Measurements from ENCODE around the gene EPHA4. TPM values are rescaled to one million over a fixed set of nuclear protein-coding genes. Genes with fewer than 3 reads are reported as not detected.
A peak's percentile ranks its signal among the peaks of the same experiment; 100 is the strongest.
"Not testable (repeated sequence)": the region's sequence is repeated elsewhere in the genome, so short reads cannot be mapped to it uniquely, and the experiment has no call there.

Gene EPHA4
- polyA plus RNA-seq, 3 donors from 2014 or later = 6.7 to 18.0 (median 14.2) TPM

DNA sequence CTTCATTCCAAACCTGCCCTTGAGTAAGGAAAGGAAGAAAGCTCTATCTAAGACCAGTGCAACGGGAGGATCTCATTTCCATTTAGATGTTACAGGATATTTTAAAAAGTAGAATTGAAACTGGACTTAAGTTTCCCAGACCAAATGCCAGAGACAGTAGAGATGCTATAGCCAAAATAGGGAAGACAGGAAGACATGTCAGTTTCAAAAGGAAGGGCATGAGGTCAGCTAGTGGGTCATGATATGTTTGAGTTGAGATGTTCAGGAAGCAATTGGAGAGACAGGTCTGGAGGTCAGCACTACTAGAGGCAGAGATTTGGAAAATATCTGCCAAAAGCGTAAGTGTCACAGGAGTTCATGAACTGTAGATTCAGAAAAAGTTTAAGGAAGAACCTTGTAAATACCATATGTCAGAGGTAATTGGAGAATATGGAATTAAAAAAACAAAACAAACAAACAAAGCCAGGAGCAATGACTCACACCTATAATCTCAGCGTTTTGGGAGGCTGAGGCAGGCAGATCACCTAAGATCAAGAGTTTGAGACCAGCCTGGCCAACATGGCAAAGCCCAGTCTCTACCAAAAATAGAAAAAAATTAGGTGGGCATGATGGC lies 50.8 kb downstream of the EPHA4 start:
- H3K9me3 Mint-ChIP-seq = no peaks in the 10 kb centered on the region
- no peak overlapping the region for H3K4me3 Mint-ChIP-seq
- H3K27me3 Mint-ChIP-seq (ENCODE audit: low read depth in 3 of 3) = peaks cover 2 to 18% (median 12%) of the 10 kb centered on the region in 3 donors
- H3K4me1 Mint-ChIP-seq = peaks cover 0 to 15% of the 10 kb centered on the region in 2 donors
- peaks cover 0 to 5% (median 0%) of the 10 kb centered on the region in 3 donors for H3K36me3 Mint-ChIP-seq
- no peak for DNase-seq
- H3K27ac Mint-ChIP-seq = no peak overlapping the region

DNA sequence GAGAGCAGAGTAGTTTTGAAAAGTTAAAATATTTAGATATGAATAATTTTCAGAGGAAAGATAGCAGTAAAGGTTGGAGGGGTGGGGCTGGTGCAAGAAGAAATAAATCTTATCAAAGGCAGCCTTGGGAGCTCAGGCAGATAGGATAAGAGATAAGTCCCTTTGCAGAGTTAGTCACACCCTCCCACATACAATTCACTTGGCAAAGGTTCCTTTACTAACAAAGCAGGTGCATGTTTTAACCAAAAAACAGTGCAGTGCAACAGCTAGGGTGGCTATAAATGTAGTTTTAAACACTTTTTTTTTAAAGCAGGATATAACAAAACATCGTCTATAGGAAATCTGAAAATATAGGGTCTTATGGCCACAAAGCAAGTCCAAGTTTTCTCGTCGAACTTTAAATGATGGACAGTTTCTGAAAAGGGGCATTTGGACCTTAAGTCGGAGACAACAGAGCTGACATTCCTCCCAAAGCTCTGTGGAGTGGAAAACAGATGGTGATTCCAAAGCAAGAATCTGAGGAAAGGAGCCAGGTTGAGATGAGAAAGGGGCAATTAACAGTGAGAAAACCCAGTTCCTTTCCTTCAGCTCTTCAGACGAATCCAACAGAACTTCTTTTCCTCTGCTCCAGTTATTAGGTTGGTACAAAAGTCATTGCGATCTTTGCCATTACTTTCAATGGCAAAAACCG lies 53.0 kb downstream of the EPHA4 start:
- peaks cover 2 to 18% (median 12%) of the 10 kb centered on the region in 3 donors for H3K27me3 Mint-ChIP-seq (ENCODE audit: low read depth in 3 of 3)
- peaks cover 0 to 5% (median 0%) of the 10 kb centered on the region in 3 donors for H3K36me3 Mint-ChIP-seq
- H3K4me3 Mint-ChIP-seq = peak overlapping the region in 3 of 5 donors; percentile 44 to 65 (median 58)
- no peak overlapping the region for H3K27ac Mint-ChIP-seq
- H3K4me1 Mint-ChIP-seq = peaks cover 5 to 7% of the 10 kb centered on the region in 2 donors
- no peak for DNase-seq
- no peaks in the 10 kb centered on the region for H3K9me3 Mint-ChIP-seq

DNA sequence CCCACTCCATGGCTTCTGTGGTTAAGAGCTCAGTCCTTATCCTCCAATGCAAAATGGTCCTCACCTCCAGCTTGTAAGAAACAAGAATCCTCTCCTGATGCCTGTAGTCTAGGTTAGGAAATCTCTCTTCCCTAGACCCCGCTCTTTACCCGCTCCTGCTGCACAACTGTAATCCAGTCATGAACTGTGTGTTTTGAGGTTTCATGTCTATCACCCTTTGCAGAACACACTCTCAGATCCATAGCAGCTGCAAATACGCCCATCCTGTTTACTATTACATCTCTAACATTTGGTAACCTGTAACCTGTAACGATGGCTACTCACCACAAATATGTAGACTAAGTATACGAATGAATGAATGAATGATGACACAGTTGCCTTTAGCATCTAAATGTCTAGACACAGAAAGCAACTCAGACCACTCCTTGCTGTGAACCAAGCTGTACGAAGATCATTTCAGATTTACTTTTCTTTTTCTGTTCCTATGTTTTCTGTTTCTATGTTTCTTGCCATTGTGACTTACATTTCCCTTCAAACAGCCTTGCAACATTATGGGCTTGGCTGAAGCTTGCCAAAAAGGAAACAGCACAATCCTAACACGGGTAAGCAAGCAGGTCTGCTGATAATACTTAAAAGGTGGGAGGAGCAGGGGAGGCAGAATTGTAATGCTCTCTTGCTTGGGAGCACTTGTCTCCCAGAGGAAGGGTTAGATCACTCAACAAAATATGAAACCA lies 53.7 kb downstream of the EPHA4 start:
- Mint-ChIP-seq H3K4me1 (peaks cover 5 to 7% of the 10 kb centered on the region in 2 donors), H3K9me3 (no peaks in the 10 kb centered on the region), H3K4me3 (no peak overlapping the region), H3K27ac (no peak overlapping the region), H3K27me3 (ENCODE audit: low read depth in 3 of 3) (peaks cover 2 to 18% (median 12%) of the 10 kb centered on the region in 3 donors), H3K36me3 (peaks cover 0 to 5% (median 4%) of the 10 kb centered on the region in 3 donors)
- peak; percentile 89 to 91 (median 90) for DNase-seq

DNA sequence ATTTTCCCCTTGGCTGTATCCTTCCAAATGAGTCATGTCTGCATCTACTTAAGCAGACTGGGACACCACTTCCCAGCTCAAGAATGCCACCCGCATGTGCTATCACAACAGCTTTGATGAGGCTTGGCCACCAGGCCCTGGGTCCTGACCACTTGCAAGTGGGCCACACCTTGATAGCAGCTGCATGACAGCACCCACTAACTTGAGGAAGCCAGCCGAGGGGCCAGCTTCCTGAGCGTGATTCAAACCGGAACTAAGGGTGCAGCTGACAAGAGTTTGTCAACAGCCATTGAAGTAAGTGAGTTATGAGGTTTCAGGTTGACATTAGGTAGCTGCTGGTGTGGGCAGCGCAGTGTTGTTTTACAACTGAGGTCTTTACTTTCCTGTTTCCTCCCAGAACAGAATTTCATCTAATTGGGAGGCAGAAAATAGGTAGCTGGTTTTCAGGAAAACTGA lies 54.4 kb downstream of the EPHA4 start:
- peaks cover 0 to 5% (median 4%) of the 10 kb centered on the region in 3 donors for H3K36me3 Mint-ChIP-seq
- DNase-seq = peak; percentile 92 to 93 (median 93)
- H3K4me3 Mint-ChIP-seq = no peak overlapping the region
- peaks cover 5 to 11% of the 10 kb centered on the region in 2 donors for H3K4me1 Mint-ChIP-seq
- H3K27ac Mint-ChIP-seq = no peak overlapping the region
- no peaks in the 10 kb centered on the region for H3K9me3 Mint-ChIP-seq
- peaks cover 2 to 18% (median 12%) of the 10 kb centered on the region in 3 donors for H3K27me3 Mint-ChIP-seq (ENCODE audit: low read depth in 3 of 3)

DNA sequence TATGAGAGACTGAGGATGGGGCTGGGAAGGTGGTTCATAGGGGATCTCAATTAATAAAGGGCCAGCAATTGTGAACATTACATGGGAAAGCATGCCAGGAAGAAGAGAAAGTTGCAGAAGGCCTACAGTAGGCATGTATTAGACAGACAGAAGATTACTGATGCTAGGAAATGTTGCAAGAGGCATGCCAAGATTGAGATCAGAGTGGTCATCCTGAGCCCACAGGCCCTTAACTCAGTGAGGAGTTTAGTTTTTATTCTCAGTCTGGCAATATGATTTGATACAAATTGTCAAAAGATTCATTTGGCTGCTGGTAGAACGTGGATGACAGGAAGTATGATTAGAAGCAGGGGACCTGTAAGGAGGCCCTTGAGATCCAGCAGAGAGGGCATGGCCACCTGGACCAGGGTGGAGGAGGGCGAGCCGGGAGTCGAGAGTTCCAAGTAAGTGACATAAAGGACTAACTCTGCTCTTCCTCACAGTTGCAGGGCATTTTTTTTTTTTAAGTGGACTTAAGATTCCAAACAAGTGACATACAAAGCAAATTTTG lies 54.9 kb downstream of the EPHA4 start:
- no peak overlapping the region for H3K4me3 Mint-ChIP-seq
- peaks cover 2 to 18% (median 12%) of the 10 kb centered on the region in 3 donors for H3K27me3 Mint-ChIP-seq (ENCODE audit: low read depth in 3 of 3)
- peaks cover 7 to 16% of the 10 kb centered on the region in 2 donors for H3K4me1 Mint-ChIP-seq
- H3K9me3 Mint-ChIP-seq = no peaks in the 10 kb centered on the region
- H3K27ac Mint-ChIP-seq = no peak overlapping the region
- peaks cover 4 to 5% (median 4%) of the 10 kb centered on the region in 3 donors for H3K36me3 Mint-ChIP-seq
- DNase-seq = no peak

DNA sequence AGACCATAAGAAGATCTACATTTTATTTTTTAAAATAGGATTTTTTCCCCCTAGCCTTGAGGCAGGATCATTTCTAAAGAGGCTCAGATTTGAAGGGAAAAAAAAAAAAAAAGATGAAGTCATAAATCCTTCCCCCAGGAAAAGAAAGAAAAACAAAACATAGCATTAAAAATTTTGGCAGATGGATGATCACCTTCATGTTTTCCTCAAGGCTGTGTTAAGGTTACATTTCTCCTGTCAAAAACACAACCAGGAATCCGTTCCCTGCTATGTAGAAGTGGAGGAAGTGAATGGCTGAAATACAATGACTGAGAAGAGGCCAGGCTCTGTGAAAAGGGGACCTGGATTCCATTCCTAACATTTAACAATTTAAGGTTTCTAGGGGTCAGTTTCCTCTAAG lies 56.2 kb downstream of the EPHA4 start:
- peaks cover 2 to 14% (median 8%) of the 10 kb centered on the region in 3 donors for H3K27me3 Mint-ChIP-seq (ENCODE audit: low read depth in 3 of 3)
- H3K9me3 Mint-ChIP-seq = peaks cover 0 to 2% (median 0%) of the 10 kb centered on the region in 6 donors
- peak overlapping the region in 5 of 6 donors; percentile 19 to 85 (median 69) for H3K27ac Mint-ChIP-seq
- no peak for DNase-seq
- peaks cover 4 to 6% (median 4%) of the 10 kb centered on the region in 3 donors for H3K36me3 Mint-ChIP-seq
- peaks cover 10 to 18% of the 10 kb centered on the region in 2 donors for H3K4me1 Mint-ChIP-seq
- H3K4me3 Mint-ChIP-seq = no peak overlapping the region

DNA sequence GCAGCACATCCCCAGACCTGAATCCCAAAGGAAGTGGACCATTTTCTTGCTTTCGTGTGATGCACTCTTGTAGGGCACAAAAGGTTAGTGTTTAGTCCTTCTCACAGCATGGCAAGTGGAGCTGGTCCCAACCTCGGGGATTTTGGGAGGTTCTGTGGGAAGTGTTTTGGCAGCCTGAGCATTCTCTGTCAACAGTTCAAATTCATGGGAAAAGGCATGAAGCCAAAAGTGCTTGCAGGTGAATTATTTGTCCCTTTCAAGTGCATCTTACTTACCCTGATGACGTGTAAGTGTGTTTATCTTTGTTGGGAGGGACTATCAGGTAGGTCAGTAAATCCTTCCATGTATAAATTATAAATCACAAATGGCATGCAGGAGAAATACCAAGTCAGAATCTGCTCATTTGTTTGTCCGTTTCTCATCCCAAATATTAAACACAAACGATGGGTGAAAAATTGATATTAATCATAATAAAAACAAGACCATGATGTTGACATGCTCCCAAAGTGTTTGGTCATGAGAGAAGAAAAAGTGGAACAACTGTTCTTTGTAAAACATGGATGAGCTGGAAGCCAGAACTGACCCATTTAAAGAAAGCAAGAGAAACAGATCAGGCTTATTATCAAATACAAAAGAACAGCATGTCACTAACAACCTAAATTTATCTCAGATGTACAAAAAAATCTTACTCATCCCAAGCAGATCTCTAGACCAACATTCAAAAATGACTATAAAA lies 57.6 kb downstream of the EPHA4 start:
- H3K4me1 Mint-ChIP-seq = peaks cover 10 to 18% of the 10 kb centered on the region in 2 donors
- H3K4me3 Mint-ChIP-seq = no peak overlapping the region
- peaks cover 0 to 1% (median 0%) of the 10 kb centered on the region in 3 donors for H3K27me3 Mint-ChIP-seq (ENCODE audit: low read depth in 3 of 3)
- H3K27ac Mint-ChIP-seq = peak overlapping the region in 2 of 6 donors; percentile 71 to 85
- H3K36me3 Mint-ChIP-seq = peaks cover 4 to 11% (median 9%) of the 10 kb centered on the region in 3 donors
- no peak for DNase-seq
- peaks cover 0 to 2% (median 0%) of the 10 kb centered on the region in 6 donors for H3K9me3 Mint-ChIP-seq

DNA sequence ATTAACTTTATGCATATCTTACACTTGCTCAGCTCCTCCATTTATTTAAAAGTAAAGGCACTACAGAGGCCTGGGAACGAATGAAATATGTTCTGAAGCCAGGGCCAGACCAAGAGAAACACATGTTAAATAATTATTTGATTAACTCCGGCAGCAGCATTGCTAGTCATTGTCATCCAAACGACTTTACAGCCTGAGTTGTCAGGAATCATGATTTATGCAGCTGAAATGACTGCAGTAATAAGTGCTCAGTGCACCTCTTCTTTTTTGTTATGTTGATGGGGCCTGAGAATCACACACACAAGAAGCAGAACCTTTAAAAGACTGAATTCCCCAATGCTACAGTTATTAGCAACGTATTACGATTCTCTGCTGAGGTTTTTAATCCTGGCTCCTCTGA lies 58.9 kb downstream of the EPHA4 start:
- peaks cover 0 to 2% (median 0%) of the 10 kb centered on the region in 6 donors for H3K9me3 Mint-ChIP-seq
- no peak for DNase-seq
- peaks cover 10 to 18% of the 10 kb centered on the region in 2 donors for H3K4me1 Mint-ChIP-seq
- no peak overlapping the region for H3K4me3 Mint-ChIP-seq
- no peaks in the 10 kb centered on the region for H3K27me3 Mint-ChIP-seq (ENCODE audit: low read depth in 3 of 3)
- peak overlapping the region in 2 of 6 donors; percentile 71 to 75 for H3K27ac Mint-ChIP-seq
- H3K36me3 Mint-ChIP-seq = peaks cover 4 to 11% (median 9%) of the 10 kb centered on the region in 3 donors

DNA sequence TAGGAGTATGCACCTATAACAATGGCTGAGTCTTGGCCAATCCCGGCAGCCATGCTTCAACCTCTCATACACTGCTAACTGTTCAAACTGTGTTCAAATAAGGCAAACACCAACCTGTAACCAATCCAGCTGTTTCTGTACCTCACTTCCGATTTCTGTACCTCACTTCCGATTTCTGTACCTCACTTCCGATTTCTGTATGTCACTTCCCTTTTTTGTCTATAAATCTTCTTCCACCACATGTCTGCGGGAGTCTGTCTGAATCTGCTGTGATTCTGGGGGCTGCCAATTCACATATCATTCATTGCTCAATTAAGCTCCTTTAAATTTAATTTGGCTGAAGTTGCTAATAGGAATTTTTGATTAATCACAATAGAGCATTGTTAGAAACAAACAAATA lies 60.8 kb downstream of the EPHA4 start:
- H3K4me3 Mint-ChIP-seq; H3K27me3 Mint-ChIP-seq (ENCODE audit: low read depth in 3 of 3); DNase-seq; H3K9me3 Mint-ChIP-seq: not testable (repeated sequence)
- H3K36me3 Mint-ChIP-seq = peaks cover 4 to 12% (median 11%) of the 10 kb centered on the region in 3 donors
- peaks cover 10 to 18% of the 10 kb centered on the region in 2 donors for H3K4me1 Mint-ChIP-seq
- H3K27ac Mint-ChIP-seq = peak overlapping the region in 3 of 6 donors; percentile 14 to 88 (median 32)

DNA sequence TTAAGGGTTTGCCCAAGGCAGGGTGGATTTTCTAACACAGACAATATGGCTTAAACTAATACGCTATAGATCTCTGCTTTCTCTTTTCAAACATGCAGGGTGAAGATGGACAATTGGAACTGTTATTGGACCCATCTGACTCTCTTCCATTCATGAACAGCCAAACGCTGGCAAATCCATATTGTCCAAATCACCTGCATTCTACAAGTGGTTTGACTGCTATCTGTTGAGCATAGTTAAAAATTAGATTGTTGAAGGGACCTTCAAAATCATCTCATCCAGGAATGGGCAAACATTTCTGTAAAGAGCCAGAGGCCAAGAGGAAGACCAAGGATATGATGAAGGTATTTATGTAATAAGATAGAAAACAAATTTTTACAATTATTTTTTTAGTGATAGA lies 65.6 kb downstream of the EPHA4 start:
- Mint-ChIP-seq H3K4me3 (no peak overlapping the region), H3K9me3 (peaks cover 0 to 2% (median 0%) of the 10 kb centered on the region in 6 donors), H3K4me1 (peaks cover 37 to 41% of the 10 kb centered on the region in 2 donors), H3K27me3 (ENCODE audit: low read depth in 3 of 3) (no peaks in the 10 kb centered on the region), H3K36me3 (peaks cover 0 to 10% (median 7%) of the 10 kb centered on the region in 3 donors), H3K27ac (peak overlapping the region in 1 of 6 donors; percentile 29)
- no peak for DNase-seq

DNA sequence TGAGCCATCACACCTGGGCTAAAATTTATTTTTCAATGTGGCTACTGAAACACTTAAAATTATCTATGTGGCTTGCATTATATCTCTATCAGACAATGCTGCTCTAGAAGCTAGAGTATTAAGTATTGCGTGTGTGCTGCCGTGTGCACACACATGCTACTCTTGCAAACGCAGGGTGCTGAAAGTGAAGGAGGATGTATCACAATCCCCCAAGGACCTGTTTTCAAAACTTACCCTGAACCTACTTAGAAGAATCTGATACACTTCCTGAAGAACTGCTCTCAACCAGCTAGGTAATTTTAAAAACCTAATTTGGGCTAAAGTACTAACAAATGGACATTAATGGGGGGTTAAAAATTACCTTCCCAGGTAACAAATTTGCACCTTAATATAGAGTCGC lies 66.5 kb downstream of the EPHA4 start:
- H3K4me1 Mint-ChIP-seq = peaks cover 36 to 49% of the 10 kb centered on the region in 2 donors
- no peaks in the 10 kb centered on the region for H3K27me3 Mint-ChIP-seq (ENCODE audit: low read depth in 3 of 3)
- no peak overlapping the region for H3K4me3 Mint-ChIP-seq
- H3K9me3 Mint-ChIP-seq = no peaks in the 10 kb centered on the region
- peaks cover 1 to 10% (median 6%) of the 10 kb centered on the region in 3 donors for H3K36me3 Mint-ChIP-seq
- H3K27ac Mint-ChIP-seq = peak overlapping the region in 2 of 6 donors; percentile 24 to 48
- no peak for DNase-seq

DNA sequence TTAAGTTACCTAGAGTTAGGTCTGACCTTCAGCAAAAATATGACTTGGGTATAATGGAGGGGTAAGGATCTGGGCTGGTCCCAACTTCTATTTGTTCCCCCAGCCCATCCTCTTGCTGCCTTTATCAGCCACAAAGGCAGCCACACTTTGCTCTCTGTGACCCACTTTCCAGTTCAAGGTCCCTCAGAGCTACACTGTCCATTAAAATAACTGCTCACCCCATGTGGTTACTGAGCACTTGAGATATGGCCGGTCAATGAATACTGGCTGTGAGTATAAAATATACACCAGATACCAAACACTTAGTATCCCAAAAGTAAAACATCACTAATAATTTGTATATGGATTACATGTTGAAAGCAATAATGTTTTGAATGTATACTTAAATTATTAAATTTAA lies 67.2 kb downstream of the EPHA4 start:
- peak overlapping the region in 3 of 6 donors; percentile 17 to 39 (median 35) for H3K27ac Mint-ChIP-seq
- H3K4me3 Mint-ChIP-seq = no peak overlapping the region
- no peaks in the 10 kb centered on the region for H3K9me3 Mint-ChIP-seq
- no peaks in the 10 kb centered on the region for H3K27me3 Mint-ChIP-seq (ENCODE audit: low read depth in 3 of 3)
- H3K36me3 Mint-ChIP-seq = peaks cover 4 to 14% (median 9%) of the 10 kb centered on the region in 3 donors
- no peak for DNase-seq
- H3K4me1 Mint-ChIP-seq = peaks cover 42 to 56% of the 10 kb centered on the region in 2 donors

DNA sequence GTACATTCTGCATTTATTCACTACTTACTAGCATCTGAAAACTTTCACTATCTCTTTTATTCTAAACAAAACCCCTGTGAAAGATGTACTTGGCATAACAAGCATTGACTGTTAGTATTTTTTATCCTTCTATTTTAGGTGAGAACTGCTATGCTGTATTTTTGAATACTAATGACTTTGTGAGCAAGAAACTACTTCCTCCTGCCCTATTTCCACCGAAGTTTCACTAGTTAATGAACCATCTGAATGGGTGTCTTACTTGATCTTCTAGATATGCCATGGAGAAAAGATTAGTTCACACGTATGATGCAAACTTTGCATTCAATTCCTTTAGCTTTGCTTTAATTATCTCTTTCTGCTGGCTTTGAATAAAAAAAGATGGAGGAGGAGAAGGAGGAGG lies 68.1 kb downstream of the EPHA4 start:
- H3K27ac Mint-ChIP-seq = peak overlapping the region in 5 of 6 donors; percentile 45 to 82 (median 58)
- H3K4me3 Mint-ChIP-seq = peak overlapping the region in 4 of 5 donors; percentile 26 to 58 (median 46)
- peaks cover 4 to 12% (median 7%) of the 10 kb centered on the region in 3 donors for H3K36me3 Mint-ChIP-seq
- H3K9me3 Mint-ChIP-seq = no peaks in the 10 kb centered on the region
- H3K4me1 Mint-ChIP-seq = peaks cover 43 to 58% of the 10 kb centered on the region in 2 donors
- H3K27me3 Mint-ChIP-seq (ENCODE audit: low read depth in 3 of 3) = no peaks in the 10 kb centered on the region
- no peak for DNase-seq
